HK-2 (cell line): Measurements from ENCODE around the gene FGF19.

Source experiments
- DNase-seq: peaks from one replicate; pipeline ENCODE4 v3.0.0-alpha.2; 2018; ENCODE audit not compliant: unreplicated experiment

FGF19 gene

GRCh38 chr11:69656536-69657455 lies 47.0 kb downstream of the FGF19 start:
- no peak for DNase-seq

- no peak for DNase-seq
Observed at GRCh38 chr11:69655479-69656428, 48.1 kb downstream of the FGF19 start.

GRCh38 chr11:69654660-69655478 lies 49.0 kb downstream of the FGF19 start:
- DNase-seq, result no peak

GRCh38 chr11:69654001-69654659 lies 49.7 kb downstream of the FGF19 start:
- DNase-seq, result no peak

GRCh38 chr11:69653406-69653960 lies 50.3 kb downstream of the FGF19 start:
- no peak for DNase-seq

GRCh38 chr11:69652999-69653398 lies 50.8 kb downstream of the FGF19 start:
- DNase-seq, result no peak

GRCh38 chr11:69651834-69652620 lies 51.8 kb downstream of the FGF19 start:
- no peak for DNase-seq

- DNase-seq, result no peak
Observed at GRCh38 chr11:69650832-69651344, 52.9 kb downstream of the FGF19 start.

GRCh38 chr11:69650081-69650831 lies 53.6 kb downstream of the FGF19 start:
- no peak for DNase-seq

- DNase-seq, result no peak
Observed at GRCh38 chr11:69649576-69649900, 54.3 kb downstream of the FGF19 start.

GRCh38 chr11:69648679-69649575 lies 54.9 kb downstream of the FGF19 start:
- no peak for DNase-seq
